Fibroblast of skin of left biceps (primary cell): ENCODE measurements around the gene SLC46A2.

Experiments used
- DNase-seq, 2 experiments: peaks; one replicate each; pipeline ENCODE4 v3.0.0-alpha.2; 2013; ENCODE audit warnings: low read depth in 2 of 2

SLC46A2 gene

DNA sequence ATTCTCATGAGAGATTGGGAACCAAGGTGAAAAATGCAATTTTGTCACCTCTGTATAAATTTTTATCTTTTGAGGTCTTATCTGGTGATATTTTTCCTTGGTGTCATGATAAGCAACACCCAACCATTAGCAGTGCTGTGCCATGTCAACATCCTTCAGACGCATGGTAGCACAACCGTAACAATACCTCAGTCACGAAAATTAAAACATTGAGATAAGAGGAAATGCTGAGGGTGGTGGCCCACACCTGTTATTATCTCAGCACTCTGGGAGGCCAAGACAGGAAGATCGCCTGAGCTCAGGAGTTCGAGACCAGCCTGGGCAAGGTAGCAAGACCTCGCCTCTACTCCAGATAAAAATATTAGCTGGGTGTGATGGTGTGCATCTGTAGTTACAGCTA lies 32.7 kb downstream of the SLC46A2 start:
- DNase-seq: no peak

DNA sequence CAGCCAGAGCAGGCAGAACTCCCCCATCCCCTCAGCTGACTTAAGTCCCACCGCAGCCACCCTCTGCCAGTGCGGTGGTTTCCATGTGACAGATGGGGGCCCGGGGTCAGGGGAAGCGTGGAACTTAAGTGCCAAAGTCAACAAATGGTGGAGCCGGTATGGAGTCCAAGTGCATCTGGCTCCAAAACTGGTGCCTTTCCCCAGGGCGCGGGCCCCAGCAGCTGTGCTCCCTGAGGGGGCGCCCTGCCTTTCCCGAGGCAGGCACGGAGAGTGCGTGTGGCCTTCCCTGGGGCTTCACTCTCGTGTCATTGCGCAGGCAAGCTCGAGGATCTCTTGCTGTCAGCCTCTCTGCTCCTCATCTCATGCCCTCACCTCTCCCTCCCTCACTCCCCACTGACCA lies 33.8 kb downstream of the SLC46A2 start:
- DNase-seq: no peak

GRCh38 chr9:112856200-112856599 lies 34.5 kb downstream of the SLC46A2 start:
- no peak for DNase-seq

GRCh38 chr9:112854657-112855056 lies 36.0 kb downstream of the SLC46A2 start:
- DNase-seq: no peak

GRCh38 chr9:112853882-112854585 lies 36.6 kb downstream of the SLC46A2 start:
- no peak for DNase-seq

DNA sequence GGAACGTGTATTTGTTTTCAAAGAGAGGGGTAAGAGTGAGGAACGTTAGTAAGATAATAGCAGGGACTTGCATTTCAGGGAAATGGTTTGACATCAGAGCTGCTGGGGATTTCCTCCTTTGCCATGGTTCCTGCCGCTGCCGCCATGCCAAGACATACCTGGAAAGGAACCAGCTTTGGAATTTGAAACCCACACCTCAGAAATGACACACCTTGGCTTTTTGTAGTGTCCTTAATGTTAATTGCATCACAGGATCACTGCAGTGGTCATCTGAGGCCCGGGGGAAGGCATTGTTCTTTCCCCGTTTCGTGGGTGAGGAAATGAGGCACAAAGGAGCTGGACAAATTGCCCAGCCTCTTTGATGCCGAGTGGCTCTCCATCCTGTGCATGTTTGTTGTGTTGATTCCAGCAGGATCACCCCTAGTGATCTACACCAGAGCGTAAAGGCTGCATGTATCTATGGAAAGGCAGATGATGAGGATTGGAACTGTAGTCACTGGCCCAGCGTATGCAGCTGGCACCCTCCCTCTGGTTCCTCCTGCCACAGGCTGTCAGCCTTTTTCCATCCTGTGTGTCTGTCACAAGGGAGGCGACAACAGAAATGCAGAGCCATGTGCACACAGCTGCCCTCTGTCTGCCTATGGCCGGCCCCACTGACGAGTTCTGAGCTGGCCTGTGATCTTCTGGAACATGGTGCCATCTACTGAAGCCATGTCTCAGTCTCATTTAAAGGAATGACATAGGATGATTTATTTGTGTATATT lies 37.8 kb downstream of the SLC46A2 start:
- DNase-seq: no peak

- no peak for DNase-seq
These were observed 39.8 kb downstream of the SLC46A2 start for GRCh38 chr9:112850840-112851239.

DNA sequence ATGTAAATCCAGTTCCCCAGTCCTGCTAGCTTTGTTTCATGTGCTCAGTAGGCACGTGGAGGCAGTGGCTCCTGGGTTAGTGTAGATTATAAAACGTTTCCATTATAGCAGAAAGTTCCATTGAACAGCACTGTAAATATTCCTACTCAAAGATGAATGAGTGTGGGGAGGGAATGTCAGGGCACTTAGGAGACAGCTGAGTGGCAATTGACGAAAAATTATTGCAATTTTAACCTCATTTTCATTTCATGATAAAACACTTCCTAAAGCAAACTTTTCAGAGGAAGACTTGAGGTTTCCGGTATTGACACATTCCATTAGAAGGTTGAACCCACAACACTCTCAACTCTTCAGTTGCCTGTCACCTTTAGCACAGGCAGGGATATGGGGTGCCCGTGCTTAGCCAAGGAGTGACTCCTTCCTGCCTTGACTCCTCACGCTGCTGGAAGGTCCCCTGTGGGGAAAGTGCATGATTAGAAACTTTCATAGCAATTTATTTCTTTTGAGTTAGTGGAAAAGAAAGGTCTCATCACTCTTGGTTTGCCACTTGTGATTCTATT lies 41.2 kb downstream of the SLC46A2 start:
- no peak for DNase-seq

DNA sequence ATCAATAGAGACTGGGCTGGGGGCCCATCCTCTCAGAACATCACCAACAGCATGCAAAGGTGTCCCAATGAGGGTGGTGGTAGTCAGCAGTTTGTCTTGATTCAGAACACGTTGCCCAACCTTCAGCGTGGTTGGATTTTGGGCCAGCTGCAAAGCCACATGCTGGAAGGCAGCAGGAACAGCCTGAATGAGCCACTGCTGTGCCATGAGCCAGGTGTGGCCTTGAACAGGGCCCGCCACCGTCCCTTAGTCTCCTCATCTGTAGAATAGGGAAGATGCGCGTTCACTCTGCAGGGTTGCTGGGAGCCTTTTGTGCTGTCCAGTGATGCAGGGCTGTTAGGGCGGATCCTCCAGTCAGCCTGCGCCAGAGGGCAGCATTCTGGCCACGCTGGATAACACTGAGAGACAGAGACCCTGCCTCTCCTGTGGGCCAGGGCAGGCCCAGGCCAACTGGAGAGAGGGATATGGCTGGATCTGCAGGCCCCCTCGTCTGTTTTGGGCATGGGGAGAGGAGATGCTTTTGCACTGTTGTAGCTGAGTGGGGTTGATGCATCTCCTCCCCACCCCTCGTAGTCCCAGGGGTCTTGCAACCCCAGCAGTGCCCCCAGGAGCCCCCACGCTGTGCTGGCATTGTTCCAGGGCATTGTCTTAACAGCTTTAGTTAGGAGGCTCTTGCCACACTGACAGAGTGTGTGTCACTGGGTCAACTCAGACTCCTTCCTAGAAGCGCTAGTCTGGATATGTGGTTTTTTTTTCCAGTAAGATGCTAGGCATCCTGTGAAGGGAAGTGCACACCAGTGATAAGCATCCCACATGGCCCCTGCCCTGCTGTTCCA lies 42.1 kb downstream of the SLC46A2 start:
- no peak for DNase-seq

- DNase-seq: peak; percentile 21 to 25
These were observed 43.9 kb downstream of the SLC46A2 start for GRCh38 chr9:112846528-112847488.

- no peak for DNase-seq
These were observed 45.7 kb downstream of the SLC46A2 start for GRCh38 chr9:112844771-112845542.

DNA sequence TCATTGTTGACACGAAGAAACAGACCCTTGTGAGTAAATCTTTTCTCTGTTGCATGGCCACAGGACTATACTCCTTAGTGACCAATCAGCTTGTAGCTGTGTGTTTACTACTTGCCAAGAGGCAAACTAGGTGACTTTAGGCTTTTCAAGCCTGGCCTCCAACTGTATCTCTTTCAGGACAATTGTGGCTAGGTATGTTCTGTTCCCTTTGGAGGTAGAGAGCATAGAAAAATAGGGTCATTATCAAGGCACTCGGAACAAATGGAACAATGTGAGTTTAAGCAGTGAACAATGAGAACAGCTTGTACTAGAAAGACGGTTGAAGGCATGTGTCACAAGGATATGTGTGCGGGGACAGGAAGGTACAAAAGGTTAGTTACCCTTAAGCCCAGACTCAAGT lies 48.1 kb downstream of the SLC46A2 start:
- no peak for DNase-seq

DNA sequence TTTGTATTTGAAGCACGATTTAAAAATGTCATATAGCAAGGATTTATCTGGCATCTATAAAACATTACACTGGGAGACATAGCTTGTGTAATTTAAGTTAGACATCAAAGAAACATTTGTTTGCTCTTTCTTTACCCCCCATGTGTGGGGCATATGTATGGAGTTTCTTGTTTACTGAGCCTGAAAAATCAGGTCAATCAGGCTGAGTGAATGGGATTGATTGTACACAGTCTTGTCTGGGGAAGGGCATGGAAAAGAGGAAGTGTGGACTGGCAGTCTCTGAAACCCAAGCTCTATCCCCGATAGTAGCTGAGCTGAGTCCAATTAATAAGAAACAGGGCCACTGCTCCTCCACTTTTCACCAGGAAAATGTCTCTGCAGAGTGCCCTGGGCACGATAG lies 49.4 kb downstream of the SLC46A2 start:
- DNase-seq: no peak

- DNase-seq: no peak
These were observed 51.3 kb downstream of the SLC46A2 start for GRCh38 chr9:112839331-112839730.

DNA sequence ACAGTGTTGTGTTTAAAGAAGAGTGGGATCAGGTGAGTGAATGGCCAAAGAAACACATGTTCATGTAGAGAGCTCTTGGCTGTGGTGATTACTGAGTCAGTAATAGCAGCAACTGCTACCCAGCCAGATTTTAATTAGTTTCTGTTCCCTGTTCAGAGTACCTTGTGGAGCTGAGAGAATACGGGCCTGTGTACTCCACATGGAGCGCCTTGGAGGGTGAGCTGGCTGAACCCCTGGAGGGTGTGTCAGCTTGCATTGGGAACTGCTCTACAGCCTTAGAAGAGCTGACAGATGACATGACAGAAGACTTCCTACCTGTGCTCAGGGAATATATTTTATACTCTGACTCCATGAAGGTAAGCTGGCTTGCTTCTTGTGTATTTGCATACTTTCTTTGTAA lies 52.3 kb downstream of the SLC46A2 start:
- no peak for DNase-seq

DNA sequence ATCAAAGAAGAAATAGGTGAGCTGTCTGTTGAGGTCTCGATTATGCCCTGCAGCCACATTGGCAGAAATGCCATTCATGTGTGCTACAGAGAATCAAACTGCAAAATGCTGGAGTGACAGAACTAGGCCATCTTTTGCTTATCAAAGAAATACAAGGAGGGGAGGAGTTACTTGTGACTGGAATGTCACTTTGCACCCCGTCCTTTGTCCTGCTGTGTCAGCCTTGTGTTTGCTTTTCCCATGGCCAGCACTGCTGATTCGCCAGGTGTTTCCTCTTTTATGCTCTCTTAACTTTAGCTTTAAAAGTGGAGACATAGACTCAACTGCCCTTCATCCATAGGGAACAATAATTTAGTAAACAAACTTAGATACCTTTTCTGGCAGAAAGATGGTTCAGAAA lies 54.3 kb downstream of the SLC46A2 start:
- no peak for DNase-seq

DNA sequence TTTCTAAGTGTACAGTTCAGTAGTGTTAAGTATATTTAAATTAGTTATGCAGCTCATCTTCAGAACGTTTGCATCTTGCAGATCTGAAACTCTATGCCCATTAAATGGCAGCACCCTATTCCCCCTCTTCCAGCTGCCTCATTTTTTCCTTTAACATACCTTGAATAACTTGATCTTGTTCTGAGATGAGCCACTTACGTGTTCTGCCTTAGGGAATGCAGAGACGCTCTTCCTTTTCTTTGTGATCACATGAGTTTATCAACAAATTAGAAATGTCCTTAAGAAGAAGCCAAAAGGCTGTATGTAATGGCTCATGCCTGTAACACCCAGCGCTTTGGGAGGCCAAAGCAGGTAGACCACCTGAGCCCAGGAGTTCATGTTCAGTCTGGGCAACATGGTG lies 57.6 kb downstream of the SLC46A2 start:
- DNase-seq: no peak

DNA sequence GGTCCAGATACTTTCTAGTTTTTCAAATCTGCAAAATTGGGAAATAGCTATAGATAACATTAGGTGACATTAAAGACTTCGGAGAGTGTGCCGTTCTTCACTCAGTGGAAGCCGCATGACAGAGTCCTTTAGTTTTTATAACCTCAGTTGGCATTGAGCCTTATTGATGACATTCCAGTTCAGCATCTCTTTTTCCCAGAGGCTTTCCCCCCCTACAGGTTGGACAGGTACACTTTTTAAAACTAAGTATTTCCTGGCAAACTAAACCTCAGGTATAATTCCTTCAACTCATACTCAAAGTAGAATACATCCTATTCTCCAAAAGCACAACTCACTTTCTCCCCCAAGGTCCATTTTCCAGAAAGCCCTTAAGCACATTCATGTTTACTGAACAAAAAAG lies 58.7 kb downstream of the SLC46A2 start:
- DNase-seq: no peak

DNA sequence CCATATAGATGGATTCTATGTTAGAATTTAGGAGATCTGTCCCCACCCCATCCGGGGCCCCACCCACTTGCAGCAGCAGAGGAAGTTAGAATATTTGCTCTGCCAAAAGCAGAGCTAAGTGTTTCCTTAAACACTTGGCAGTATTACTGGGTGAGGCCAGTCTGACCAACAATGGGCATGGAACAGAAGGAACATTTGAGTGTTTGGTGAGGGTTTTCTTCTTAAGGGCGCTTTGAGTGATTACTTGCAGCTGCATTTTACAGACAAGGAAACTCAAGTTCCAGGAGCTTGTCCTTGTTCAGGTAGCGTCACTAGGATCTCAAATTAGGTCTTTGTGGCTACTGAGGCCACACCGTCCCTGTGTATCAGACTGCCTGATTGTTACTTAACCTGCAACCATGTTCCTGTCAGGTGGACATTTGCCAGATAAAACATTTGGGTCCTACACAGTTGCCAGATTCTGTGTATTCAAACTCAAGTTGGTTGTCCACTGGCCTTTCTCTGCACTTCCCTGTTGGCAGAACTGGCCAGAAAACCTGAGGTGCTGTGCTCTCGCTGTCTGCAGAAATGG lies 59.3 kb downstream of the SLC46A2 start:
- DNase-seq: no peak
